Loucy (cell line): Measurements from ENCODE around the gene CACNA2D4.

Experiments
- H2AFZ ChIP-seq: fragments of 200-600 bp; sonication (generic); 2 replicates; pipeline ENCODE4 v1.6.0; 2016; ENCODE audit warnings: antibody characterized with exemption, mild to moderate bottlenecking, low read length, moderate library complexity
- H3F3A ChIP-seq: fragments of 200-600 bp; 2 replicates; pipeline ENCODE4 v1.6.0; 2016; ENCODE audit warnings: antibody characterized with exemption, low read depth, mild to moderate bottlenecking
- H3K27me3 ChIP-seq: fragments of 200-600 bp; sonication (generic); 2 replicates; pipeline ENCODE4 v1.6.1; 2014; ENCODE audit warnings: low read length, mild to moderate bottlenecking; ENCODE audit not compliant: insufficient read depth, poor library complexity, severe bottlenecking
- H3K36me3 ChIP-seq: fragments of 200-600 bp; sonication (generic); 2 replicates; pipeline ENCODE4 v1.6.1; 2016; ENCODE audit warnings: low read length; ENCODE audit not compliant: insufficient read depth
- H3K4me1 ChIP-seq: fragments of 200-600 bp; sonication (generic); 2 replicates; pipeline ENCODE4 v1.5.1; 2014; ENCODE audit warnings: low read length, mild to moderate bottlenecking; ENCODE audit not compliant: insufficient read depth, poor library complexity, severe bottlenecking
- H3K4me2 ChIP-seq: fragments of 200-600 bp; sonication (generic); 2 replicates; pipeline ENCODE4 v1.6.0; 2014; ENCODE audit warnings: antibody characterized with exemption, low read length, low read depth, mild to moderate bottlenecking; ENCODE audit not compliant: poor library complexity, severe bottlenecking
- H3K4me3 ChIP-seq: fragments of 200-600 bp; sonication (generic); 2 replicates; pipeline ENCODE4 v1.5.1; 2014; ENCODE audit warnings: low read length, mild to moderate bottlenecking, mixed read lengths; ENCODE audit not compliant: poor library complexity, severe bottlenecking
- H3K79me2 ChIP-seq: fragments of 200-600 bp; sonication (generic); 2 replicates; pipeline ENCODE4 v1.6.1; 2014; ENCODE audit warnings: low read length; ENCODE audit not compliant: insufficient read depth
- H3K9ac ChIP-seq: fragments of 200-600 bp; sonication (generic); 2 replicates; pipeline ENCODE4 v1.6.0; 2014; ENCODE audit warnings: mild to moderate bottlenecking, low read depth, low read length, moderate library complexity; ENCODE audit not compliant: poor library complexity, severe bottlenecking
- H3K9me2 ChIP-seq: fragments of 200-600 bp; sonication (generic); replicated peaks from 2 replicates; pipeline ENCODE4 v1.6.1; 2016; ENCODE audit warnings: low read depth, low read length, mixed read lengths
- H3K9me3 ChIP-seq: fragments of 200-600 bp; sonication (generic); 2 replicates; pipeline ENCODE4 v1.6.1; 2014; ENCODE audit warnings: mild to moderate bottlenecking, antibody characterized with exemption, low read length, low read depth; ENCODE audit not compliant: insufficient read depth
- H4K20me1 ChIP-seq: fragments of 200-600 bp; sonication (generic); 2 replicates; pipeline ENCODE4 v1.6.0; 2014; ENCODE audit warnings: antibody characterized with exemption, low read length, mild to moderate bottlenecking; ENCODE audit not compliant: insufficient read depth, poor library complexity, severe bottlenecking
- CTCF ChIP-seq: fragments of 200-600 bp; sonication (generic); conservative IDR thresholded peaks from 2 replicates; pipeline ENCODE4 v1.5.1; 2014; ENCODE audit warnings: mild to moderate bottlenecking, antibody characterized with exemption, low read length
- EZH2phosphoT487 ChIP-seq: fragments of 200-600 bp; IDR thresholded peaks from 2 replicates; pipeline ENCODE4 v1.6.1; 2018; ENCODE audit warnings: antibody characterized with exemption, mild to moderate bottlenecking, moderate library complexity, borderline replicate concordance

CACNA2D4 gene

DNA sequence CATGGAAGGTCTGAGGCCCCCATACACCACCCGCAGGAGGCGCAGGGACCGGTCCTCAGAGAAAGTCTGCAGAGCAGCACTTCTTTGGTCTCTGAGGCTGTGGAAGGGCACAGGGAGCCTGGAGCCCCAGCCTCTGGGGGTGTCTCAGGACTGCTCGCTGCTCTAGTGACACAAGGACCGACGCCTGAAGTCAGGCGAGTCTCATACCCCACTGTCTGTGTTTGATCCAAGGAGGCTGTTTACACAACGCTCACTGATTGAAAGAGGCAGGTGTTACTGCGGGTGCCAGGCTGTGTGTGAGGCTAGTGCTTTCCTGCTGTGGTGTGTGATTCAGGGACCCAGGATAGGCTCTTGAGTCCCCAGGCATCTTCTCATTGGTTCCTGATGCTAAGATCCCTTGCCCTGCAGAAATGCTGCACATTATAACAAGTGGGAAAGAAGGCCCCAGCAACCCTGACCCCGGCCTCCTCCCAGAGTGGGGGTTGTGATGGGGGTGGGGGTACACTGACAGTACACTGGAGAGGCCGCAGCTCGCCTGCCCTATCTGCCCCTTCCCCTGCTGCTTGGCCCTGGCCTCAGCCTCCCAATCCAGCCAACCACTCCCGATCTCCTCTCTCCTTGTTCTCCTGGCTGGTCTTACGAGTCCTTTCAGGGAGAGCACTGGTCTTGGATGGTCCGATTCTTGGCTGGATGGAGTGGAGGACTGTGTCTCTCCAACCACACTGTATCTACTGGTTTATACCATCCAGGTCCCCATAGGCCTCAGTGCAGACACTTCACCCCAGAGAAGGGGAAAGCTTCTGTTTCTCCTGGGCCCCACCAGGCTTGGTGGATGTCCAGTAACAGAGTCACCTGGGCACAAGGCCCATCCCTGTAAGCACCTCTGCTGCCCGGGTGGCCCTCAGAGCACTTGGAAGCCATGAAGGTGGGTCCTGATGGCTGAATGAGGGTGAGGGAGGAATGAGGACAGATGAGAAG is 6.6 kb downstream of the CACNA2D4 start:
- no peak overlapping the region for H3K4me3 ChIP-seq
- no peaks in the 10 kb centered on the region for H3F3A ChIP-seq
- H3K9me3 ChIP-seq: no peaks in the 10 kb centered on the region
- TF ChIP-seq EZH2phosphoT487 (no peak), CTCF (no peak)
- H3K27me3 ChIP-seq: no peaks in the 10 kb centered on the region
- peaks cover 31% of the 10 kb centered on the region for H3K4me1 ChIP-seq
- H3K79me2 ChIP-seq: no peaks in the 10 kb centered on the region
- no peak overlapping the region for H3K4me2 ChIP-seq
- H2AFZ ChIP-seq: no peak overlapping the region
- H3K36me3 ChIP-seq: no peaks in the 10 kb centered on the region
- no peaks in the 10 kb centered on the region for H4K20me1 ChIP-seq
- H3K9me2 ChIP-seq: no peaks in the 10 kb centered on the region
- H3K9ac ChIP-seq: no peak overlapping the region

DNA sequence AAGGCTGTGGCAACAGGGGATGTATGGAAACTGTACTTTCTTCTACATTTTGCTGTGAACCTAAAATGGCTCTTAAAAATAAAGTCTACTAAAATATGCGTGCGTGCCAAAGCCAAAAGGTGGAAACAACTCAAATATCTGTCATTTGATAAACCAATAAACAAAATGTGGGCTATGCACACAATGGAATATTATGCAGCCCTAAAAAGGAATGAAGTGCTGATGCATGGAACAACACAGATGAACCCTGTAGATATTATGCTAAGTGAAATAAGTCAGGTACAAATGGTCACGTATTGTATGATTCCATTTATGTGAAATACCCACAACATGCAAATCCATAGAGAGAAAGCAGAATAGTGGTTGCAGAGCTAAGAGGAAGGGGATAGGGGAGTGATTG is 8.0 kb downstream of the CACNA2D4 start:
- Histone ChIP-seq H3K4me2 (no peak overlapping the region), H3F3A (no peaks in the 10 kb centered on the region), H3K27me3 (no peaks in the 10 kb centered on the region), H2AFZ (no peak overlapping the region), H4K20me1 (no peaks in the 10 kb centered on the region), H3K9ac (no peak overlapping the region), H3K4me1 (peaks cover 17% of the 10 kb centered on the region), H3K36me3 (no peaks in the 10 kb centered on the region), H3K4me3 (no peak overlapping the region), H3K9me2 (no peaks in the 10 kb centered on the region), H3K9me3 (0 out of 2 replicates have a peak, but pooled peaks cover 3% of the 10 kb centered on the region), H3K79me2 (no peaks in the 10 kb centered on the region)
- TF ChIP-seq CTCF (no peak), EZH2phosphoT487 (no peak)

GRCh38 chr12:1908758-1909157 is 9.7 kb downstream of the CACNA2D4 start:
- Histone ChIP-seq H3K9me3 (0 out of 2 replicates have a peak, but pooled peaks cover 6% of the 10 kb centered on the region), H3K4me1 (peaks cover under 1% of the 10 kb centered on the region), H3K4me3 (no peak overlapping the region), H4K20me1 (no peaks in the 10 kb centered on the region), H3K9ac (no peak overlapping the region), H3K4me2 (no peak overlapping the region), H3K36me3 (no peaks in the 10 kb centered on the region), H3K79me2 (no peaks in the 10 kb centered on the region), H3K27me3 (no peaks in the 10 kb centered on the region), H3K9me2 (no peaks in the 10 kb centered on the region), H3F3A (no peaks in the 10 kb centered on the region), H2AFZ (no peak overlapping the region)
- no peak for TF ChIP-seq EZH2phosphoT487
- no peak for TF ChIP-seq CTCF
